T follicular helper cell (primary cell): ENCODE results near the gene HEXD.
A peak's percentile ranks its signal among the peaks of the same experiment; 100 is the strongest.
"Not testable (repeated sequence)": the region's sequence is repeated elsewhere in the genome, so short reads cannot be mapped to it uniquely, and the experiment has no call there.

Experiments used
- DNase-seq: peaks from one replicate; pipeline ENCODE4 v3.0.0-alpha.2; 2020; ENCODE audit warnings: low read depth

Gene HEXD

GRCh38 chr17:82440991-82441627 lies 23.0 kb downstream of the HEXD start:
- no peak for DNase-seq

GRCh38 chr17:82441691-82442487 lies 23.7 kb downstream of the HEXD start:
- DNase-seq: no peak

GRCh38 chr17:82442643-82443464 lies 24.7 kb downstream of the HEXD start:
- no peak for DNase-seq

- no peak for DNase-seq
These were observed 25.5 kb downstream of the HEXD start for GRCh38 chr17:82443465-82444283.

GRCh38 chr17:82444284-82444893 lies 26.2 kb downstream of the HEXD start:
- DNase-seq: no peak

- no peak for DNase-seq
These were observed 26.9 kb downstream of the HEXD start for GRCh38 chr17:82444941-82445521.

GRCh38 chr17:82445542-82445941 lies 27.4 kb downstream of the HEXD start:
- DNase-seq: no peak

GRCh38 chr17:82446124-82446523 lies 28.0 kb downstream of the HEXD start:
- DNase-seq: no peak

- DNase-seq: no peak
These were observed 28.5 kb downstream of the HEXD start for GRCh38 chr17:82446649-82447048.

- DNase-seq: no peak
These were observed 29.7 kb downstream of the HEXD start for GRCh38 chr17:82447876-82448275.

- DNase-seq: peak; percentile 67
These were observed 31.2 kb downstream of the HEXD start for GRCh38 chr17:82449131-82449882.

GRCh38 chr17:82449883-82450356 lies 31.8 kb downstream of the HEXD start:
- peak; percentile 7 for DNase-seq

- DNase-seq: peak; percentile 92
These were observed 32.4 kb downstream of the HEXD start, which contains the start of gene CYBC1 for GRCh38 chr17:82450357-82451106. Gene CYBC1, minus strand, starts transcription at chr17:82450752. Its CDS starts 1,498 bp downstream, at chr17:82449254.

GRCh38 chr17:82452162-82452561 lies 34.0 kb downstream of the HEXD start:
- DNase-seq: no peak

GRCh38 chr17:82453151-82453550 lies 35.0 kb downstream of the HEXD start:
- DNase-seq: not testable (repeated sequence)

- DNase-seq: not testable (repeated sequence)
These were observed 35.6 kb downstream of the HEXD start for GRCh38 chr17:82453706-82454105.

GRCh38 chr17:82457073-82457928 lies 39.2 kb downstream of the HEXD start:
- no peak for DNase-seq

- DNase-seq: no peak
These were observed 39.7 kb downstream of the HEXD start for GRCh38 chr17:82457929-82458178.
